NCI-H1048 (cell line): Measurements from ENCODE around the gene DGCR2.
"Not testable (repeated sequence)": the region's sequence is repeated elsewhere in the genome, so short reads cannot be mapped to it uniquely, and the experiment has no call there.

Experiments
- DNase-seq: peaks from one replicate; lab custom pipeline; 2025; lab: John Stamatoyannopoulos, UW

DGCR2 gene

GRCh38 chr22:19122143-19122751 lies at the start of gene DGCR2:
TSS of gene DGCR2 (minus strand) at chr22:19122412. CDS start at chr22:19122206, 206 bp downstream.
- peak; percentile 90 for DNase-seq

GRCh38 chr22:19169947-19170318 lies 47.7 kb upstream of the DGCR2 start:
- DNase-seq: no peak

- DNase-seq: no peak
Measured at GRCh38 chr22:19169002-19169946, 47.1 kb upstream of the DGCR2 start.

- DNase-seq: no peak
Measured at GRCh38 chr22:19168088-19168890, 46.1 kb upstream of the DGCR2 start.

- no peak for DNase-seq
Measured at GRCh38 chr22:19167106-19167869, 45.1 kb upstream of the DGCR2 start.

GRCh38 chr22:19166421-19166820 lies 44.2 kb upstream of the DGCR2 start:
- DNase-seq: no peak

- no peak for DNase-seq
Measured at GRCh38 chr22:19164425-19164824, 42.2 kb upstream of the DGCR2 start.

- not testable (repeated sequence) for DNase-seq
Measured at GRCh38 chr22:19158649-19159048, 36.4 kb upstream of the DGCR2 start.

- not testable (repeated sequence) for DNase-seq
Measured at GRCh38 chr22:19156109-19156508, 33.9 kb upstream of the DGCR2 start.

- no peak for DNase-seq
Measured at GRCh38 chr22:19152942-19153883, 31.0 kb upstream of the DGCR2 start.

GRCh38 chr22:19151329-19152191 lies 29.3 kb upstream of the DGCR2 start:
- no peak for DNase-seq

- DNase-seq: no peak
Measured at GRCh38 chr22:19150482-19151328, 28.5 kb upstream of the DGCR2 start.

- no peak for DNase-seq
Measured at GRCh38 chr22:19149991-19150390, 27.8 kb upstream of the DGCR2 start, which contains the start of gene GSC2. TSS of gene GSC2 (minus strand) at chr22:19150292. CDS start at chr22:19150283, 9 bp downstream.

GRCh38 chr22:19149047-19149883 lies 27.1 kb upstream of the DGCR2 start:
- DNase-seq: no peak

GRCh38 chr22:19148417-19149046 lies 26.3 kb upstream of the DGCR2 start:
- no peak for DNase-seq

- no peak for DNase-seq
Measured at GRCh38 chr22:19147195-19147780, 25.1 kb upstream of the DGCR2 start.
